ENCODE measurements around the gene DDX10. TPM values are rescaled to one million over a fixed set of nuclear protein-coding genes. Genes with fewer than 3 reads are reported as not detected.

DDX10 gene
- total and polyA plus RNA-seq, 2 experiments from 2014 or later: 32.4 to 37.8 TPM

- TF ChIP-seq ZNF462 (CRISPR knock-in tag; IDR thresholded peaks at IDR 0.05): no peak
- TF ChIP-seq POLR2AphosphoS5 (IDR thresholded peaks at IDR 0.05; ENCODE audit: low read depth): no peak
- TF ChIP-seq ETS1 (IDR thresholded peaks at IDR 0.05): no peak
- TF ChIP-seq STAT1 (IDR thresholded peaks at IDR 0.05; ENCODE audit: unreplicated experiment): no peak
These were observed 188.3 kb downstream of the DDX10 start (continued) for GRCh38 chr11:108853151-108853550.

GRCh38 chr11:108853864-108854263, 189.0 kb downstream of the DDX10 start:
- DNase-seq (ENCODE audit: low spot score): peak; percentile 32
- H3K27me3 Mint-ChIP-seq (ENCODE audit: insufficient read depth, low read depth, poor library complexity): no peaks in the 10 kb centered on the region
- TF ChIP-seq CREB1 (CRISPR knock-in tag; IDR thresholded peaks at IDR 0.05; ENCODE audit: low read depth): no peak
- no peak for TF ChIP-seq REST (IDR thresholded peaks at IDR 0.05; ENCODE audit: unreplicated experiment)
- no peak for TF ChIP-seq EZH2 (IDR thresholded peaks at IDR 0.05; ENCODE audit: low read depth, unreplicated experiment)
- TF ChIP-seq ZNF114 (CRISPR knock-in tag; IDR thresholded peaks at IDR 0.05): no peak
- no peak for TF ChIP-seq POLR2AphosphoS5 (IDR thresholded peaks at IDR 0.05; ENCODE audit: low read depth)
- no peak for TF ChIP-seq NANOG (IDR thresholded peaks at IDR 0.05; ENCODE audit: borderline replicate concordance)
- TF ChIP-seq STAT1 (IDR thresholded peaks at IDR 0.05; ENCODE audit: unreplicated experiment): no peak

More at GRCh38 chr11:108853864-108854263, 189.0 kb downstream of the DDX10 start:
- Mint-ChIP-seq H3K9me3 (no peaks in the 10 kb centered on the region), H3K27ac (no peak overlapping the region), H3K36me3 (ENCODE audit: low read depth) (no peaks in the 10 kb centered on the region), H3K4me1 (peaks cover 15% of the 10 kb centered on the region; the same call in 2 of the 3 replicates), H3K4me3 (no peak overlapping the region)
- Histone ChIP-seq H3K4me2 (no peak overlapping the region), H2AFZ (no peak overlapping the region), H3K36me3 (ENCODE audit: insufficient read depth) (no peaks in the 10 kb centered on the region), H3K27ac (ENCODE audit: low read depth) (no peak overlapping the region), H3K27me3 (ENCODE audit: insufficient read depth) (no peaks in the 10 kb centered on the region), H4K20me1 (replicated peaks; ENCODE audit: insufficient read depth) (no peaks in the 10 kb centered on the region), H3F3A (replicated peaks; ENCODE audit: low read depth) (no peaks in the 10 kb centered on the region), H3K4me1 (ENCODE audit: insufficient read depth) (peaks cover 6% of the 10 kb centered on the region), H3K79me2 (replicated peaks; ENCODE audit: insufficient read depth) (no peaks in the 10 kb centered on the region; the same call in none of the 2 replicates), H3K9me2 (ENCODE audit: insufficient read depth) (no peaks in the 10 kb centered on the region), H3K4me3 (no peak overlapping the region)
- ATAC-seq: peak; percentile 80
